HG03103 (cell line): ENCODE measurements around the gene TSSK6.

ENCODE experiments used
- ATAC-seq: cut with Tn5 transposase; IDR thresholded peaks from one replicate; pipeline ENCODE4 v1.9.1; 2021; ENCODE audit warnings: low read depth; ENCODE audit not compliant: unreplicated experiment

Gene TSSK6

DNA sequence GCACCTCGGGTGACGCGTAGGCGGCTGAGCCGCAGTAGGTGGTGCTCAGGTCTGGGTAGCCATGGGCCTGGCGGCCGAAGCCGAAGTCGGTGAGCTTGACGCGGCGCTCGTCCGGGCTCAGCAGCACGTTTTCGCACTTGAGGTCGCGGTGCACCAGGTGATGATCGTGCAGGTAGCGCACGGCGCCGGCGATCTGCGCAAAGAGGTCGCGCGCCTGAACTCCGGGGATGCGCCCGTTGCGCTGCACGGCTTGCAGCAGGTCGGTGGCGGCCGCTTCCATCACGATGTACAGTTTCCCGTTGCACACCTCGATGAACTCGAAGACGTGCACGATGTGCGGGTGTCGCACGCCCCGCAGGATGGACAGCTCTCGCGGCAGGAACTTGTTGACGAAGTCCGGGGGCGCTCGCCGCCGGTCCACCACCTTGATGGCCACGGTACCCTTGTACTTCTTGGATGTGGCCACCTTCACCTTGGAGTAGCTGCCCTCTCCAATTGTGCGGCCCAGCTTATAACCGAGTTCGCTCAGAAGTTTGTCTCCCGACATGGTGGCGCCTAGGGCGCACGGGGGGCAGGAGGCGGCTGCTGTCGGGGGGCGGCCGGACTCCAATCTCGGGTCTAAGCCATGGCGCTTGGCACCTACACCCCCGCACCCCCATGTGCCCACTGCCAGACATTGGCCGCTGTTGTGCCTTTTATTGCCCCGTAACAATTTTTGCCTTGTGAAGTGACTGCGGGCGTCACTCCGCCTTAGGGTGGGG is at the start of gene TSSK6:
TSS of gene TSSK6 (minus strand) at position 668 of the 761 bp plus-strand sequence. CDS start at position 547, 121 bp downstream.
- no peak for ATAC-seq

DNA sequence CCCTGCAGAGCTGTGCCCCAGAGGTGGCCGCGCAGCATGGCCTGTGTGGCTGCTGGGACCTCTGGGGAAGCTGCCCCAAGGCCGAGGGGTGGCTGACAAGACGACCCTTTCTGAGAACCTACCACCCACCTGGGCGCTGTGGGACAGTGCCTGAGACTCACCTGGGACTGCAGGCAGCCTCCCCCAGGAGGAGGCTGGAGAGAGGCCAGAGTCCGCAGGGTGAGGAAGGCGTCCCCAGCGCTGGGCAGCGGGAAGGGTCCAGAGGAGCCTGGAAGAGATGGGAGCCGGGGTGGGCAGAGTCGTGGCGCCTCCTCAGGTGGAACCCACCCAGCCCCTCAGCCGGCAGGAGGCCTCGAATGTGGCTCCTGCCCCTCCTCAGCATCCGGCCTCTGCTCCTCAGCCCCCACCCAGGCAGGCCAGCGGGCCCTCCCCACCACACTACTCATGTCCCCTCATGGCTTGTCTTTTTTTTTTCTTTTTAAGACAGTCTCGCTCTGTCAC is 48.0 kb upstream of the TSSK6 start:
- no peak for ATAC-seq

- no peak for ATAC-seq
These were observed 47.5 kb upstream of the TSSK6 start for GRCh38 chr19:19562665-19563347.

DNA sequence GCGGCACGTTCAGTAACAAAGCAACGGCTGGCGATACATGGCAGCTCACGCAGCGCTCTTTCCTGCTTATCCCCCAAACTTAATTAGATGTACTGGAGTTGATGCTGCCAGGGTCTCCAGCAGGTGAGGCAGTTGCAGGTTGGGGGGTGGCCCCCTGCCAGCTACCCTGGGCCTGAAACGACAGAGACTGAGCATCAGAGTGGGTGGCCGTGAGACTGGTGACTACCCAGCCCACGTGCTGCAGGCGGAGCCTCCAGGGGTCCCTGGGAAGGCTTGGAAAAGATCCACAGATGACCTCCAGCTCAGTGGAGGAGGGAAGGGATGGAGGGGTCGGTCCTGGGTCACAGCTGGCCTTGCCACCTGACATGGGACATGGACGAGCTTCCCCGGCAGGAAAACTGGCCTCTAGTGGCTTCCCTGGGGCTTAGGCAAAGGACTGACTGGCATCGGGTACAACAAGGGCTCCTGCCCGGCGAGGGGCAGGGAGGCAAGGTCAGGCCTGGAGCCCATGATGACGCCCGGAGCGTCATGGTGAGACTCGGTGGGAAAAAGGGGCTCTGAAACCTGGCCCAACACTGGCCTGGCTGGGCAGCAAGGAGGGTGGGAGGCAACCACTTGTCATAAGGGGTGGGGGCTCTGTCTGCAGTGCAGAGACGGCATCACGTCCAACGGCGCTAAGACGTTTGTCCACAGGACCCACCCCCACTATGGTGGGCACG is 46.8 kb upstream of the TSSK6 start:
- no peak for ATAC-seq

DNA sequence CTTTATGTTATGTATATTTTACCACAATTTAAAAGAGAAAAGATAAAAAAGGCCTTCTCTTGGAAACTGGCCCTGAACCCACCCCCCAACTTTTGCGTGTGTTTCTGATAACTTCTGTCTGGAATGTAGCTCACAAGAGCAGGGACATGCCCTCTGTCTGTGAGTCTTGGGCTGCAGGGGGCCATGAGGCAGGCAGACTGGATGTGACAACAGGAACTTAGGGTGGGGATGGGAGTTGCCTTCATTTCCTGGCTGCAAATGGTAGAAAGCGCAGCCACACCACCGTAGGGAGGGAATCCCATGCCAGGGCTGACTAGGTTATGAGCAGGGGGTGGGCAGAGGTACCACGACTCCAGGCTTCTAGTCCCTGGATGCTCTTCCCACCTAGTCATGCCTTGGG is 44.6 kb upstream of the TSSK6 start:
- no peak for ATAC-seq

DNA sequence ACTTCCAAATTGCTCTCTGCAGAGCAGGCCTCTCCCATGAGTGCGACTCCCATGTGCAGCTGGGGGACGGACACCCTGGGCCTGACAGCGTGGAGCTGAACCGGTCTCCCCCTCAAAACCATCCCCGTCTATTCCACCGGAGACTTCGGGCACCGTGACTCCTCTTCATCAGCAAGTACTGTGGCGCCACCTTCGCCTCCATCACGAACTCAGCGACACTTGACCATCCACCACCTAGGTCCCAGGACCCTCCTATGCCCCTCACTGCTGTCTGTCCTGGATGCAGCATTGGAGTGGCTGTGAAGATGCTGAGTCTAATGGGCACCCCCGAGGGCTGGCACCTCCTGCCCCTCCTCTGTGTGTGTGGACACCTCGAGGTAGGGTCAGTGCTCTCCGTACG is 43.3 kb upstream of the TSSK6 start:
- ATAC-seq, result no peak

DNA sequence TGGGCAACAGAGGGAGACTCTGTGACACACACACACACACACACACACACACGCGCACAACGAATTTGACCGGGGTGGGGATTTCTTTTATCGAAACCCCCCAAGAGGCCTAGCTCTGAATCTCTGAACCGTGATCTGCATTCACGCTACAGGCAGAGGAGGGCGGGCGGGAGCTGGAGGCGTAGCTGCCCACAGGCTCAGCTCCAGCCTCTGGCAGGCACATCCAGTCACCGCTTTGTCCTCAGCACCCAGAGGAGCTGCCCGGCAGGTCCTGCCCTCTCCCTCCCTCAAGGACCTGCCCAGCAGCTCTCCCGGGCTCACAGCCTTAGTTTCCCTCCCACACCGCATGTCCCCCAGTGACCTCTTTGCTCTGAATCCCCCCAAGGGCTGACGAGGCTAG is 42.7 kb upstream of the TSSK6 start:
- ATAC-seq, result no peak

- no peak for ATAC-seq
These were observed 39.0 kb upstream of the TSSK6 start for GRCh38 chr19:19554074-19555023.

DNA sequence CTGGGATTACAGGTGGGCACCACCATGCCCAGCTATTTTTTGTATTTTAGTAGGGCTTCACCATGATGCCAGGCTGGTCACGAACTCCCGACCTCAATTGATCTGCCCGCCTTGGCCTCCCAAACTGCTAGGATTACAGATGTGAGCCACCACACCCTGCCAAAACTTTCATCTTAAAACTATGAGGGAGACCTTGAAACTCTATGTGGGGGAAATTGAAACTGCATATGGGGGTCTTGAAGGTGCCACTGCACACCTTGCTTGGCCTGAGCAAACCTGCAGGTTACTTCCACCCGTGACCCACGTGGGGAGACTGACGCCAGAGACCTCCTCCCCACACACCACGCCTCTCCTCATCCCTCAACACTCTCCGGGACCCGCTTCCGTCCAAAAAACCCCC is 38.3 kb upstream of the TSSK6 start:
- ATAC-seq, result no peak

DNA sequence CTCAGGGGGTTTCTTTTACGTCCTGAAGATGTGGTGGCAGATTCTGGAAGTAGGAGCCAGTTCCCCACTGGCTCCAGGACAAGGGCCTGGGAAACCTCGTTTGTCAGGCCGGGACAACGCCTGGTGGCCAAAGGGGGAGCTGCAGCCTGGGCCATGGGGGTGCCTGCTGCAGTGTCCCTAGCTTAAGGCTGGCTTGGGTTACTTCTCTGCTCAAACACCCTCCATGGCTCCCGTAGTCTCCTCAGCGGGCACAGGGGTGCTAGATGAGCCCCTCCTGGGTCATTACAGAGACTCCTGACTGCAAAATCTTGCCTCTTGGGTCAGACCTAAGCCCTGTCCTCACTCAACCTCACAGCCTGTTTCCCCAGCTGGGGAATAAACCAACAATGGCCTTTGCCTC is 37.5 kb upstream of the TSSK6 start:
- no peak for ATAC-seq

- ATAC-seq, result no peak
These were observed 36.5 kb upstream of the TSSK6 start for GRCh38 chr19:19551853-19552192.

- no peak for ATAC-seq
These were observed 35.9 kb upstream of the TSSK6 start for GRCh38 chr19:19550972-19551852.

DNA sequence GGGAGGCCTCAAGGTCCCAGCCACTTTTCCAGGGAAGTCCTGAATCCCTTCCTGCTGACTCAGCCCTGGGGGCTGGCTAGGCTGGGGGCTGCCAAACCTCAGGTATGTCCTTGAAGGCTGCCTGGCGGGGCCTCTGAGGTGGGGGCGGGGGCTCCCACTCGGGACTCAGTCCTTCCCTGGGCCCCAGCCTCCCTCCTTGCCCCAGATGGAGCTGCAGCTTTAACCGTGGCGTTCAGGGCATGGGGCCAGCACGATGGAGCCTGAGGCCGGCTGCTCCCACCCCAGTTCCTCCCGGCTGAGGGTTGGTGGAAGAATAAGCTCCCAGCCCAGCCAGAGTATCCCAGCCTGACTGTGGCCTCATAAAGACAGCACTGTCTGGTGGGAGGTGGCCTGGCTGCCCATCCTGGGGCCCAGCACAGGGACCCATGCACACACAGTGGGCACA is 35.2 kb upstream of the TSSK6 start:
- no peak for ATAC-seq

DNA sequence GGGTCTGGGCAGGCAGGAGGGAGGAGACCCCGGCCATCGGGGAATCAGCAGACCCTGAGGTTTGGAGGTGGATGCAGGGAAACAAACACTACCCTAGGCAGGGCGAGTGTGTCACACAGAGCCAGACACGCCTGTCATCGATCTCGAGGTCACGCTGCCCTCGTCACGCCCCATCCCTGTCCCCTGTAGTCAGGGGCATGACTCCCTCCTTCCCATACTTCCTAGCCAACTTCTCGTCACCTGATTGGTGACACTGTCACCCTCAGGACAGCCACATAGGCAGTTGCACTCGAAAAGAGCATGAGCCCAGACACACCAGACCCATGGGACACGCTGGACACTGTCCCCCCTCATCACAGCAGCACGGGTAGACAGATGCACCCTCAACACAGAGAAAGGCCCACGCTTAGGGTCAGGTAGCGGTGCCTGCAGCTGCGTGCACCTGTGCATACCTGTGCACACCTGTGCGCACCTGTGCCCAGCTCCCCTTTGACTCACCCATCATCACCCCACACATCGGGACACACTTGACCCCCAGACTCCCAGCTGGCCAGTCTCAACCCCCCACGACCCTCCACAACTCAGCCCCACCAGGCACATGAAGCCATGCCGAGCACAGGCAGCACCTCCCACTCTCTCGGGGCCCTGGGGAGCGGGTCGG is 34.6 kb upstream of the TSSK6 start:
- ATAC-seq, result no peak

DNA sequence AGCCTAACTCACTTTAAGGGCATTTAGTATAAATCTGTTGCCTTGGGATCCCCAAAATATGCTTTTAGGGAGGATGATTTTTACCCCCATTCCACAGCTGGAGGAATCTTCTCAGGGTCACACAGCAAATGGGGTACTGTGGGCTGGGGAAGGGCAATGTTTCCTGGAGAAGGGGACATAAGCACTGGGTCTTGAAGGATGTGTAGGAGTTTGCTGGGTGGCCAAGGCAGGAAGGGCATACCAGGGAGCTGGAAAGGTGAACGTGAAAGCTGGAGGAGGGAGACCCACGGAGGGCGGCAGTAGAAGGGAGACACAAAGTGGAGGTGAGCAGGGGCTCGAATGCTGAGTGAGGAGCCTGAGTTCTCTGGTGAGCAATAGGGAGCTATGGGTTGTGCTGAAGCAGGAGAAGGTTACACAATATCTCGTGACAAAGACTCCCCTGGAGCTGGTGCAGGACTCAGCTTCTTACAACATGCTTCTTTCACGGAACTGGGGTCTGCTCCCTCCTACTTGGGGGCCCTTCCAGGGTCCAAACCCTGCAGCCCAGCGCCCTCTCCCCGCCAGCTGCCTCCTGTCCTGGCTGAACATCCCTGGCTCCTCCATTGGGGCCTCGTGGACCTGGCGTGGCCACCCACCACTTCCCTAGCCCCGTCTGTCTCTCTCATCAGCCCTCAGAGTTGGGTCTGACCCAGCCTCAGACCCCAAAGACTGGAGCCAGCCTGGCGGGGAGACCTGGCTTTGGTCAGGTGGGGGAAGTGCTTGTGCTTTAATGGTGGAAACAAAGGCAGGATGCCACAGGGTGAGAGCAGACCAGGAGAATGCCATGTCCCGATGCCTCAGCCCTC is 33.8 kb upstream of the TSSK6 start:
- ATAC-seq, result no peak

GRCh38 chr19:19547674-19548336 is 32.5 kb upstream of the TSSK6 start:
- no peak for ATAC-seq

DNA sequence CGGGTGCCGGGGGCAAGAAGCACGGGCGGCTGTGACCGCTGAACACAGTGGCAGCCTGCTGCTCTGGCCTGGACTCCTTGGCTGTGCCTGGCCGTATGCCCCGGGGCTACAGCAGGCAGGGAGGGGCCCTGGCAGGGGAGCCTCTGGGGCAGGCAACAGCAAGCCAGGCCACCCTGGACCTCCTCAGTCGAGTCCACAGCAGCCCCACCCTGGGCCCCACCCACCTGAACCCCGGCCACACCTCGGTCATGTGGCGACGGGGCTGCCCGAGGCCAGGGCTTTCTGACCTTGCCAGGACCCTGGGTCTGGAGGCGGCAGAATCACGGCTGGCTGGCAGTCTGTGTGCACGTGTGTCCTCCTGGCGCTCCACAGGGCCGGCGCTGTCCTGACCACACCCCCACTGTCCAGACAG is 31.4 kb upstream of the TSSK6 start:
- no peak for ATAC-seq
